Activated naive CD4-positive, alpha-beta T cell treated with Interleukin-2 at 50 U/mL for 16 hours (primary cell): ENCODE results near the gene STEAP4.

ENCODE experiments used
- DNase-seq: peaks from one replicate; pipeline ENCODE4 v3.0.0-alpha.2; 2020

Gene STEAP4

GRCh38 chr7:88306590-88307048, at the start of gene STEAP4:
Gene STEAP4, minus strand, starts transcription at chr7:88306894. Its CDS starts 22,625 bp downstream, at chr7:88284269.
- no peak for DNase-seq

- no peak for DNase-seq
Observed at GRCh38 chr7:88355011-88355410, 48.3 kb upstream of the STEAP4 start.

GRCh38 chr7:88350118-88350517, 43.4 kb upstream of the STEAP4 start:
- no peak for DNase-seq

DNA sequence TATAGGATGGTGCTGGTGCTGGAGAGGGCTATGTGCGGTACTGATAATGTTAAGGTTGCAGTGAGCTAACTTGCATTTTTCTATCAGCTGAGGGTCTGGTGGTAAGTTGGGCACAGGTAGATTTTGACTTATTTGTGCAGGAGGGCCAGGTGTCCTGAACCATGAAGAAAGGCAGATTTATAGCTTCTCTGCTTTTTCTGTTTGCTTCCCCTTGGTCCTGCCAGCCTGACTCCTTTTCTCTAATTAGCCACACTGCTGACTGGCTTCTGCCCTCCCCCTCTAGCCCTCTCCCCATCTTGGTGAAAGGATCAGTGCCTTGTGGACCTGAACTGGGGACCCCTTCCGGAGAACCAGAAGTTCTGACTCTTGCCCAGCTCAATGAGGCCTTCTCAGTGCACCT, 40.8 kb upstream of the STEAP4 start:
- DNase-seq = no peak

DNA sequence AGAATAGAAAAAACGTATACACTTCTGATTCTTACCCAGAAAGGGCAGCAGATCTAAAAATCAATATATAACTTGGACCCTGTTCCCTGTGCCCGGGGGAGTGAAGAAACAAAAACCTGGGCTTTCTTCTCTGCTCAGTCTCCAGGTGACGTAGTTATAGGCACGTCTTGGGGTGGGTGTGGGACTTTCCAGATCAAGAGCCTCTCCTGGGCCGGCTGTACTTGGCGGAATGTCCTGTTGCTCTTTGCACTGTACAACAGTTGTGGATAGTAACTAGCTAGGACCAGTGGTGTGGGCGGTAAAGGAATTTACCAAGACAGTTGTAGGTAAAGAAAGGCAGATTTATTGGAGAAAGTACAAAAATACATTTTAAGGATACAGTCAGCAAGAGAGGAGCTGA, 40.4 kb upstream of the STEAP4 start:
- no peak for DNase-seq

- no peak for DNase-seq
Observed at GRCh38 chr7:88346357-88346756, 39.7 kb upstream of the STEAP4 start.

- DNase-seq = no peak
Observed at GRCh38 chr7:88344956-88345832, 38.5 kb upstream of the STEAP4 start.

DNA sequence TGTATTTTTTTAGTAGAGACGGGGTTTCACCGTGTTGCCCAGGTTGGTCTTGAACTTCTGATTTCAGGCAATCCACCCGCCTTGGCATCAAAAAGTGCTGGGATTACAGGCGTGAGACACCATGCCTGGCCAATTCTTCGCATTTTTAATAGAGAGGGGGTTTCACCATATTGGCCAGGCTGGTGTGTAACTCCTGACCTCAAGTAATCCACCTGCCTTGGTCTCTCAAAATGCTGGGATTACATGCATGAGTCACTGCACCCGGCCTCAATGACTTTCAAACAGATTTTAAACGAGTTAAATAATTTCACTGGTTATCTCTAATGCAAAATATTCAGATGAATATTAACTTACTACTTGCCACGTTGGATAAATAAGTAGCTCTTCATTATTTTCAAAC, 37.6 kb upstream of the STEAP4 start:
- DNase-seq = no peak

DNA sequence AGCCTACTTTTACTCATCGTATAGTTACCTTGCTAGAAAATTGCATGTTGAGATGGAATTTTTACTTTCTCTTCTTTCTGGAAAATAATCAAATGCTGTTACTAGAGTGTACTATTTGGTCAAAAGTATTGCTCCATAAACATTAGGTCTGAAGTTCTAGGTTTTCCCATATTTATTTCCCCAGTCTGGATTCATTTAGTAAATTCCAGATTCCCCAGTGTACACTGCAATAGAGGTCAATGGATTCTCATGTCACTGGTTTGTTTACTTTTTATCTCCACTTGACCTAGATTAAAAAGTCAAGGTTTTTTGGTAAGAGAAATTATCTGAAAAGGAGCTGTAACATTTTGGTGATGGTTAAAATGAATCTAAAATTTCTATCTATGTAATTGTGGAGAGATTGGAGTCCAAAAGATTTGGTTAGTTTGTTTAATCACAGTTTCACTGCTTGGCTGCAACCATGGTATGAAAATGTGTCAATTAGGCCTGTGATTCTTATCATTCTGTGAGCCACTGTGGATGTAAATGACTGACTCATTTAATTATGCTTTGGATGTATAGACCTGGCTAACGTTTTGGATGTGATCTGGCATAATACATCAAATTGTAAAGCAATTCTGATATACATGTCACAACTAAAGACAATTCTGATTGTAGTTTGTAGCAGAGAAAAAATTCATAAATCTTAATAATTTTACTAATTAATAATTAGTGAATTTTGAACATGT, 32.7 kb upstream of the STEAP4 start:
- no peak for DNase-seq

GRCh38 chr7:88338503-88338902, 31.8 kb upstream of the STEAP4 start:
- DNase-seq = no peak

DNA sequence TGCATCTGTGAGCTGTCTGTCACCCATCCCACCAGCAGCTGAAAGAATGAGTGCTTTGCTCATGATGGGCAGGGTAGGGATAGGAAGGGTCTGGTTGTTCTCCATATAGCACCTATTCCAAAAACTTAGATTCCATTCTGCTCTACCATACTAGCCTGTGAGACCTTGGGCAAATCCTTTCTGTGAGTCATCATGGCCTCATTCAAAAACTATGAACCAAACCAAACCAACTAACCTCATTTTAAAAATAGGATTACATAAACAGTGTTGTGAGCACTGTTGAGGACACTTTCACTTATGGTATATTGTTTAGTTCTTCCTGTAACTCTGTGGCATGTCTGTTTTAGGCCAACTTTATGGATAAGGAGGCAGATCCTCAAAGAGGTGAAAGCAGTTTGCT, 30.9 kb upstream of the STEAP4 start:
- no peak for DNase-seq

GRCh38 chr7:88331322-88331721, 24.6 kb upstream of the STEAP4 start:
- DNase-seq = no peak

DNA sequence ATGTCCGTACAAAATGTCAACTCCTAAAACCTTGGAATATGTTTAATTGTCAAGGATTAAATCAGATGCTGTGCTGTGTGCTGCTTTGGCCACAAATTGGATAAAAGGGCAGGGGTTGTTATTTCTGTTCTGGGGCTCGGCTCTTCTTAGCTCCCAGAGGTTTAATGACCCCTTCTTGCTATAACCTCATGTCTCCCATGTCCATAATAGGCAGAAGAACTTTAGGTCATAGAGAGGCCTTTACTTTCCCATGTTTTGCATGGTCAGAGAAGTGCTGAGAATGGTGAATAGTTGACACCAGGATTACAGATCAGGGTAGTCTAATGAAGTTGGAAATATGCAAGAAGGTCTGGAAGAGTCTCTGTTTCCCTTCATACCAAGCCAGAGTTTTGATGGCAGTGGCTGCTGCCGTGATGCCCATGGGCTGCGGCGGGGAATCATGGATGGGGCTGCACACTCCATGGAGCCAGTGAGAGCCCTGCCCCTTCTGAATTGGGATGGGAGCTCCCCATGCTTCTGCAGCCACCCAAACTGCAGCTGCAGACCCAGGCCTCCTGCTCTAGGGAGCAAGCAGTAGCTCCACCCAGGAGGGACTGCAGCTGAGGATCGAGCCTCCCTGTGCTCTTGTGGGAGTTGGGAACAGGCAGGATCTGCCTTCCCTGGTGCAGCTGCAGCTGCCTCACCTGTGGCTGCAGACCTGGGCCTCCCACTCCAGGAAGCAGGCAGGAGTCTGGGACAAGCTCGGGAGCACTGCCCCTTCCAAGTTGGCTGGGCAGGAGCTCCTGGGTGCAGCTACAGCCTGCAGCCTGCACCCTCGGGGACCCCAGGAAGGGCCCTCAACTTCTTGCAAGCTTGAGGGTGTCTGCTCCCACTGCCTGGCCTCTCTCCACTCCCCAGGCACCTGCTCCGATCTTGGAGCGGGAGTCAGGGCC, 23.1 kb upstream of the STEAP4 start:
- DNase-seq = no peak

- no peak for DNase-seq
Observed at GRCh38 chr7:88328787-88329186, 22.1 kb upstream of the STEAP4 start.

DNA sequence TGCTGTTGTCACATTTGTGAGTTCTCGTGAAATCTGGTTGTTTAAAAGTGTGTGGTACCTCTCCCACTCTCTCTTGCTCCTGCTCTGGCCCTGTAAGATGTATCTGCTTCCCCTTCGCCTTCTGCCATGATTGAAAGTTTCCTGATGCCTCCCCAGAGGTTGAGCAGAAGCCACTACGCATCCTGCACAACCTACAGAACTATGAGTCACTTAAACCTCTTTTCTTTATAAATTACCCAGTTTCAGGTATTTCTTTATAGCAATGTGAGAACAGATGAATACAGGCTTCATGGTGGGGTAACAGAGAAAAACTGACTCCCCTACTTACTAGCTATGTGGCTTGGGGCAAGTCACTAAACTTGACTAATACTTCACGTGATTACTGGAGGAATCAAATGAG, 18.0 kb upstream of the STEAP4 start:
- no peak for DNase-seq

DNA sequence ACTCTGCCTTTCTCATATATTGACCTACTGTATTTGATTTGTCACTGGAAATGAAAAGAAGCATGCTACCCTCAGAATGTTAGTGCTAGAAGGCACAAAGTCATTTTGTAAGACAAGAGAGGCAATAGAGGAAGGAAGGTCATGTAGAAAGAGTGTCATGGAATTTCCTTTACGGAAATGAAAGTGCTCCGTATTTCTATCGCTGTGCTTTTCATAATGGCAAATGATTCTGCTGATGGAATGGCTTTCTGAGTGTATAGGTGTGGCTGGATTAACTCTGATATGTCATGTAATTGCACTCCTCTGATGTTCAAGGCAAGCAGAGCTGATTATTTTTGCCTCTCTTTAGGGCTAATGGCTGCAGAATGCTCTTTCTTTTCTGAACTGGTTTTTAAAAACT, 15.5 kb upstream of the STEAP4 start:
- DNase-seq = no peak

GRCh38 chr7:88321694-88322093, 15.0 kb upstream of the STEAP4 start:
- DNase-seq = no peak

DNA sequence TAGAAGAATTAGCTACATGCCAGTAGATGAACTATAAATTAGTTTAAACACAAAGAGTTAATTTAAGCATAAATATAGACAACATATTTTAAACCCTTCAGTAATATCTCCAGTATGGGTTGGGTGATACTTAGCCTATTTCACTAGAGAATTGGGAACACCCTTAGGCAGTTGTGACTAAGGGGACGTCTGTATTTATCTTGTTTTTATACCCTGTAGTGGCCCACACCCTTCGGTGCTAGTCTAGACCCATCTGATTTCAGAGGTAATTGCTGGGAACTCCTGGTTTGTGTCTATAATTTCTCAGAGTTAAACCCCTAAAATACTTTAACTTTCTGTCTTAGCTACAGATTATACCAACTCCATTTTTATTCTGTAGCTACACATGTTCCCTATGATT, 11.5 kb upstream of the STEAP4 start:
- no peak for DNase-seq

DNA sequence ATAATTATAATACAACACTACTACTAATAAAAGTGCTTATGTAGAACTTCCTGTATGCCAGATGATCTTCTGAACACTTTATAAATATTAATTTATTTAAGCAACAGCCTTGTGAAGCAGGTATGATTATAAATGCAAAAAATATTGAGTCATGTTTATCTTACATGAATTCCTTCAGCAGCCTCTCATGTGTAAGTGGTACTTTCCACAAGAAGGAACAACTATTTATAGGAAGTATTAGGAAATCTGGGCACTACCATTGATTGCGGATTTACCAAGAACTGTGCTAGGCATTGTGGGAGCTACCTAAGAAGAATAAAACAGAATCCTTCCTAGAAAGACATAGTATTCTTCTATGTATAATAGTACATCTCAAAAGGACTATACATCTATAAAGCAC, 10.7 kb upstream of the STEAP4 start:
- no peak for DNase-seq

GRCh38 chr7:88316456-88316855, 9.8 kb upstream of the STEAP4 start:
- no peak for DNase-seq

DNA sequence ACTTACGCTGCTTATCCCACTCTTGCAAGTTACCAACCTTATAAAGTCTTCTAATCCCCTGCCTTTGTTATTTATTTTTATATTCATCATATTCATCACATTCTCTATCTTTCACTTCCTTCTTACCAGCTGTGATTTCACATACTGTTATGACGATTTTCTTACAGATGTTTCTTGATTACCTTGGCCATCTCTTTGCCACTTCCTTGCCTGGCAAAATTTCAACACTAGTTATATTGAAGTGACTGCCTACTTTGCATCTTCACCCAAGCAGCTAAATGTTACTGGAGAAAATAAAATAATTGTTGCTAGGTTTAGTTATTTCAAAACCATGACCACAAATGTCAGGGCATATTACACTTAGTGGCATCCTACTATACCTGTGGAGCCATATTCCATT, 8.8 kb upstream of the STEAP4 start:
- no peak for DNase-seq

- no peak for DNase-seq
Observed at GRCh38 chr7:88314061-88314491, 7.4 kb upstream of the STEAP4 start.

DNA sequence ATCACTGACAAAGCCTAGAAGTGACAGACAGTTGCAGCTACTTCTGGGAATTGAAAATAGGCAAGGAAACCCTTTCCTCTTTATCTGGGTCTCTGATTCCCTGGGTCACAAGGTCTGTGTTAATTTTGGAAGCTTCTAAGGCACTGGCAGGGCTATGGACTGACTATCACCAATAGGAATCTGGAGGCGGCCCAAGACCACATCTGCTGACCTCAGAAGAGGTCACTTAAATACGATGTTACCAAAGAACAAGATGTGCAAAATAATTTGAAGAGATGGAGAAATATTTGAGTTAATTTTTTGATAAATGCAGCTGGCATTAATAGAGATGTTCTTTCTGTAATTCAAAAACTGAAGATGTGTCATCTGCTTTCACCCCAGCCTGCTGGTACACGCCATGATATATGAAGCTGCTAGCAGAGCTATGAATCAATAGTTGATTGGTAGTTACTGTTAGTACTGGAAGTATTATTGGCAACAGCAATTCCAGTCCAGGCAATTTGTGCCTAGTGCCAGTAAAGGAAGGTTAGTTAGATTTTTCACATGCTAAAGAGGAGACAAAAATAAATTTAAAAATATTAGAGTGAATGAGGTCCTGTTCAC, 5.5 kb upstream of the STEAP4 start:
- no peak for DNase-seq
